Hepatocyte (in vitro differentiated cells): ENCODE measurements around the gene IL10RA. TPM values are rescaled to one million over a fixed set of nuclear protein-coding genes. Genes with fewer than 3 reads are reported as not detected.
"Not testable (repeated sequence)": the region's sequence is repeated elsewhere in the genome, so short reads cannot be mapped to it uniquely, and the experiment has no call there.

Source experiments
- DNase-seq: peaks from one replicate; pipeline ENCODE4 v3.0.0-alpha.2; 2016; ENCODE audit warnings: low spot score
- H2AFZ ChIP-seq: fragments of 200-600 bp; sonication (generic); 2 replicates; pipeline ENCODE4 v1.6.0; 2016; ENCODE audit warnings: antibody characterized with exemption, mild to moderate bottlenecking
- H3K27ac ChIP-seq: fragments of 200-600 bp; sonication (generic); 2 replicates; pipeline ENCODE4 v1.5.1; 2016; ENCODE audit warnings: mild to moderate bottlenecking
- H3K27me3 ChIP-seq: fragments of 200-600 bp; sonication (generic); 2 replicates; pipeline ENCODE4 v1.6.1; 2016
- H3K36me3 ChIP-seq: fragments of 200-600 bp; sonication (generic); replicated peaks from 2 replicates; pipeline ENCODE4 v1.5.1; 2016; ENCODE audit warnings: low read depth; ENCODE audit not compliant: insufficient read depth
- H3K4me1 ChIP-seq: fragments of 200-600 bp; sonication (generic); 2 replicates; pipeline ENCODE4 v1.5.1; 2016; ENCODE audit warnings: mild to moderate bottlenecking, moderate library complexity; ENCODE audit not compliant: insufficient read depth
- H3K4me2 ChIP-seq: fragments of 200-600 bp; sonication (generic); 2 replicates; pipeline ENCODE4 v1.6.0; 2016
- H3K4me3 ChIP-seq: fragments of 200-600 bp; sonication (generic); 2 replicates; pipeline ENCODE4 v1.5.1; 2016; ENCODE audit warnings: mild to moderate bottlenecking
- H3K79me2 ChIP-seq: fragments of 200-600 bp; sonication (generic); 2 replicates; pipeline ENCODE4 v1.6.0; 2017; ENCODE audit warnings: mild to moderate bottlenecking
- H3K9me2 ChIP-seq: fragments of 200-600 bp; sonication (generic); replicated peaks from 2 replicates; pipeline ENCODE4 v1.6.0; 2017; ENCODE audit warnings: mild to moderate bottlenecking; ENCODE audit not compliant: insufficient read depth
- H3K9me3 ChIP-seq: fragments of 200-600 bp; sonication (generic); 2 replicates; pipeline ENCODE4 v1.5.1; 2016; ENCODE audit warnings: low read depth, mild to moderate bottlenecking
- H4K20me1 ChIP-seq: fragments of 200-600 bp; sonication (generic); 2 replicates; pipeline ENCODE4 v1.6.0; 2016; ENCODE audit warnings: mild to moderate bottlenecking; ENCODE audit not compliant: insufficient read depth, poor library complexity, severe bottlenecking
- CTCF ChIP-seq: fragments of 200-600 bp; sonication (generic); IDR thresholded peaks from 2 replicates; pipeline ENCODE4 v1.5.1; 2016; ENCODE audit warnings: antibody characterized with exemption, mild to moderate bottlenecking; ENCODE audit not compliant: poor library complexity
- EZH2 ChIP-seq: fragments of 200-600 bp; sonication (generic); IDR thresholded peaks from 2 replicates; pipeline ENCODE4 v1.6.1; 2016; ENCODE audit warnings: antibody characterized with exemption, mild to moderate bottlenecking, borderline replicate concordance
- EZH2phosphoT487 ChIP-seq: fragments of 200-600 bp; sonication (generic); IDR thresholded peaks from one replicate; pipeline ENCODE4 v1.6.1; 2018; ENCODE audit warnings: antibody characterized with exemption, mild to moderate bottlenecking, low read depth, moderate library complexity; ENCODE audit not compliant: unreplicated experiment, severe bottlenecking
- WGBS: methylation state at CpG from one replicate; pipeline ENCODE4 v1.1.6; 2016; ENCODE audit warnings: low lambda C conversion rate; ENCODE audit errors: missing lambda C conversion rate; 5-methylcytosine and 5-hydroxymethylcytosine counted together
- polyA plus RNA-seq: library from polyadenylated mRNA; unstranded; fragments of >200 nt; fragmentation: Nextera tagmentation; extraction: Ambion mirVana; gene quantifications from 2 replicates; pipeline ENCODE4 v1.2.1, GENCODE V29; 2016
- total RNA-seq: library from RNA; depleted of rRNA; stranded (reverse); fragments of >200 nt; gene quantifications from 2 replicates; pipeline ENCODE4 v1.2.3, GENCODE V29; 2014

The IL10RA gene
- total and polyA plus RNA-seq, 2 experiments from 2014 or later = 1.5 to 2.3 TPM

GRCh38 chr11:117945047-117945810 is 41.0 kb upstream of the IL10RA start:
- WGBS = 57% methylated on average over 7 of the region's 7 CpGs

GRCh38 chr11:117946156-117946841 is 39.9 kb upstream of the IL10RA start:
- H3K27ac ChIP-seq = no peak overlapping the region
- H3K79me2 ChIP-seq = no peaks in the 10 kb centered on the region
- H2AFZ ChIP-seq = no peak overlapping the region
- no peak overlapping the region for H3K4me3 ChIP-seq
- DNase-seq = no peak
- no peaks in the 10 kb centered on the region for H3K36me3 ChIP-seq
- H3K9me2 ChIP-seq = no peaks in the 10 kb centered on the region
- no peak overlapping the region for H3K4me2 ChIP-seq
- no peaks in the 10 kb centered on the region for H3K9me3 ChIP-seq
- 78% methylated on average over 5 of the region's 5 CpGs for WGBS
- no peaks in the 10 kb centered on the region for H3K27me3 ChIP-seq
- no peaks in the 10 kb centered on the region for H4K20me1 ChIP-seq
- no peak for TF ChIP-seq EZH2phosphoT487
- TF ChIP-seq EZH2 = no peak
- no peak for TF ChIP-seq CTCF
- H3K4me1 ChIP-seq = peaks cover 7% of the 10 kb centered on the region

More at GRCh38 chr11:117945047-117945810, 41.0 kb upstream of the IL10RA start:
- H3K27me3 ChIP-seq = no peaks in the 10 kb centered on the region
- no peak overlapping the region for H3K27ac ChIP-seq
- peaks cover 10% of the 10 kb centered on the region for H3K4me1 ChIP-seq
- no peaks in the 10 kb centered on the region for H3K9me3 ChIP-seq
- H3K4me2 ChIP-seq = no peak overlapping the region
- no peaks in the 10 kb centered on the region for H3K79me2 ChIP-seq
- no peak for DNase-seq
- H3K9me2 ChIP-seq = no peaks in the 10 kb centered on the region
- no peak for TF ChIP-seq EZH2phosphoT487
- peak; percentile 10 for TF ChIP-seq CTCF
- no peak for TF ChIP-seq EZH2
- H3K36me3 ChIP-seq = no peaks in the 10 kb centered on the region
- no peak overlapping the region for H2AFZ ChIP-seq
- H4K20me1 ChIP-seq = no peaks in the 10 kb centered on the region
- H3K4me3 ChIP-seq = no peak overlapping the region

- Histone ChIP-seq H2AFZ (no peak overlapping the region), H3K4me1 (no peaks in the 10 kb centered on the region), H3K9me3 (no peaks in the 10 kb centered on the region), H3K27me3 (no peaks in the 10 kb centered on the region), H3K9me2 (no peaks in the 10 kb centered on the region), H3K79me2 (no peaks in the 10 kb centered on the region), H3K4me2 (no peak overlapping the region), H3K4me3 (no peak overlapping the region), H4K20me1 (no peaks in the 10 kb centered on the region), H3K27ac (no peak overlapping the region), H3K36me3 (no peaks in the 10 kb centered on the region)
- 50% methylated on average over 7 of the region's 7 CpGs for WGBS
- peak; percentile 94 for DNase-seq
- TF ChIP-seq EZH2phosphoT487 (no peak), CTCF (peak; percentile 92)
Measured at GRCh38 chr11:117946842-117947526, 39.2 kb upstream of the IL10RA start.

GRCh38 chr11:117947751-117948150 is 38.4 kb upstream of the IL10RA start:
- H3K9me3 ChIP-seq, H3K36me3 ChIP-seq, H3K4me3 ChIP-seq, H3K27ac ChIP-seq, DNase-seq, H3K9me2 ChIP-seq, H3K4me1 ChIP-seq, H2AFZ ChIP-seq, H3K79me2 ChIP-seq, H3K27me3 ChIP-seq, H4K20me1 ChIP-seq, H3K4me2 ChIP-seq: not testable (repeated sequence)
- 82% methylated on average over 10 of the region's 10 CpGs for WGBS

- not testable (repeated sequence) for H3K4me3 ChIP-seq, H3K9me2 ChIP-seq, H3K27me3 ChIP-seq, H3K36me3 ChIP-seq, H3K4me1 ChIP-seq, DNase-seq, H3K9me3 ChIP-seq, H3K27ac ChIP-seq, H3K4me2 ChIP-seq, H3K79me2 ChIP-seq, H2AFZ ChIP-seq, H4K20me1 ChIP-seq
- WGBS = 95% methylated on average over 11 of the region's 11 CpGs
Measured at GRCh38 chr11:117948466-117948865, 37.7 kb upstream of the IL10RA start.
